SK-N-SH (cell line): ENCODE data around the gene IFNA5.

Source experiments
- CHD2 ChIP-seq: fragments of 150-350 bp; IDR thresholded peaks from 2 replicates; pipeline ENCODE4 v1.6.1; 2018; ENCODE audit warnings: low read length; ENCODE audit not compliant: partially characterized antibody
- CTCF ChIP-seq: fragments of 200-600 bp; sonication (generic); IDR thresholded peaks from 2 replicates; pipeline ENCODE4 v1.6.1; 2017; ENCODE audit warnings: antibody characterized with exemption, mild to moderate bottlenecking, moderate library complexity
- ELF1 ChIP-seq: IDR thresholded peaks from 2 replicates; pipeline ENCODE4 v1.4.0; 2012
- EP300 ChIP-seq, 2 experiments: IDR thresholded peaks; 2 replicates each; pipeline versions ENCODE4 v1.4.0 to v1.6.1; 2012; ENCODE audit warnings: borderline replicate concordance in 1 of 2, low read depth in 1 of 2, low read length in 1 of 2
- EZH2phosphoT487 ChIP-seq: fragments of 200-600 bp; sonication (generic); IDR thresholded peaks from 2 replicates; pipeline ENCODE4 v1.6.1; 2017; ENCODE audit warnings: low read depth, mixed run types, mild to moderate bottlenecking, antibody characterized with exemption, moderate library complexity, borderline replicate concordance
- GABPA ChIP-seq: IDR thresholded peaks from 2 replicates; pipeline ENCODE4 v1.4.0; 2012; ENCODE audit warnings: low read depth, mild to moderate bottlenecking
- MAX ChIP-seq: IDR thresholded peaks from 2 replicates; pipeline ENCODE4 v1.4.0; 2012; ENCODE audit warnings: low read depth
- POLR2AphosphoS5 ChIP-seq: IDR thresholded peaks from 2 replicates; pipeline ENCODE4 v1.6.1; 2012; ENCODE audit warnings: low read depth, low read length
- RCOR1 ChIP-seq: fragments of 150-350 bp; IDR thresholded peaks from 2 replicates; pipeline ENCODE4 v1.6.1; 2017; ENCODE audit warnings: antibody characterized with exemption, low read length
- REST ChIP-seq: IDR thresholded peaks from 2 replicates; pipeline ENCODE4 v1.6.1; 2012; ENCODE audit warnings: mild to moderate bottlenecking, low read depth, low read length, moderate library complexity
- TAF1 ChIP-seq: IDR thresholded peaks from 2 replicates; pipeline ENCODE4 v1.6.1; 2012; ENCODE audit warnings: low read depth, mild to moderate bottlenecking, low read length, moderate library complexity, borderline replicate concordance
- USF1 ChIP-seq: IDR thresholded peaks from 2 replicates; pipeline ENCODE4 v1.4.0; 2012; ENCODE audit warnings: low read depth, borderline replicate concordance
- ZBTB33 ChIP-seq: IDR thresholded peaks from 2 replicates; pipeline ENCODE4 v1.4.0; 2012; ENCODE audit warnings: low read depth, borderline replicate concordance

- no peak for TF ChIP-seq CHD2
- no peak for TF ChIP-seq POLR2AphosphoS5
- TF ChIP-seq RCOR1 = no peak
- no peak for TF ChIP-seq ELF1
- no peak for TF ChIP-seq CTCF
- no peak for TF ChIP-seq MAX
- no peak for TF ChIP-seq EP300 (IDR thresholded peaks at IDR 0.05; ENCODE audit: borderline replicate concordance in 1 of 2, low read depth in 1 of 2, low read length in 1 of 2)
- TF ChIP-seq ZBTB33 = no peak
- no peak for TF ChIP-seq EZH2phosphoT487
- no peak for TF ChIP-seq REST
- TF ChIP-seq GABPA = no peak
- no peak for TF ChIP-seq TAF1
- TF ChIP-seq USF1 = no peak
Observed at GRCh38 chr9:21255538-21256212, 49.4 kb downstream of the IFNA5 start.
